Right hindlimb (tissue), 1 donor: ENCODE measurements around the gene SLC9A9.
"Not testable (repeated sequence)": the region's sequence is repeated elsewhere in the genome, so short reads cannot be mapped to it uniquely, and the experiment has no call there.

ENCODE experiments used
- DNase-seq: peaks from one replicate; pipeline ENCODE4 v3.0.0-alpha.2; 2018

The SLC9A9 gene

GRCh38 chr3:143847787-143848631, at the start of gene SLC9A9:
Gene SLC9A9, minus strand, starts transcription at chr3:143848468. Its CDS starts 146 bp downstream, at chr3:143848322.
- peak; percentile 50 for DNase-seq

GRCh38 chr3:143897576-143898295, 49.5 kb upstream of the SLC9A9 start:
- DNase-seq, result no peak

- DNase-seq, result no peak
Observed at GRCh38 chr3:143896486-143896885, 48.2 kb upstream of the SLC9A9 start.

- no peak for DNase-seq
Observed at GRCh38 chr3:143895805-143896204, 47.5 kb upstream of the SLC9A9 start.

GRCh38 chr3:143888846-143889245, 40.6 kb upstream of the SLC9A9 start:
- DNase-seq, result no peak

- DNase-seq, result no peak
Observed at GRCh38 chr3:143888166-143888565, 39.9 kb upstream of the SLC9A9 start.

- no peak for DNase-seq
Observed at GRCh38 chr3:143885780-143886427, 37.6 kb upstream of the SLC9A9 start.

- peak; percentile 56 for DNase-seq
Observed at GRCh38 chr3:143884861-143885260, 36.6 kb upstream of the SLC9A9 start.

GRCh38 chr3:143883151-143883550, 34.9 kb upstream of the SLC9A9 start:
- no peak for DNase-seq

- no peak for DNase-seq
Observed at GRCh38 chr3:143881095-143881494, 32.8 kb upstream of the SLC9A9 start.

GRCh38 chr3:143875546-143875945, 27.3 kb upstream of the SLC9A9 start:
- no peak for DNase-seq

GRCh38 chr3:143873553-143873952, 25.3 kb upstream of the SLC9A9 start:
- not testable (repeated sequence) for DNase-seq

- no peak for DNase-seq
Observed at GRCh38 chr3:143865302-143865701, 17.0 kb upstream of the SLC9A9 start.

- no peak for DNase-seq
Observed at GRCh38 chr3:143859465-143860203, 11.4 kb upstream of the SLC9A9 start.

GRCh38 chr3:143856252-143856970, 8.1 kb upstream of the SLC9A9 start:
- no peak for DNase-seq

- DNase-seq, result no peak
Observed at GRCh38 chr3:143855183-143855582, 6.9 kb upstream of the SLC9A9 start.

GRCh38 chr3:143851331-143852017, 3.2 kb upstream of the SLC9A9 start:
- DNase-seq, result no peak

- no peak for DNase-seq
Observed at GRCh38 chr3:143850877-143851276, 2.6 kb upstream of the SLC9A9 start.

GRCh38 chr3:143849854-143850549, 1.7 kb upstream of the SLC9A9 start:
- no peak for DNase-seq

- DNase-seq, result no peak
Observed at GRCh38 chr3:143848704-143849103, 436 bp upstream of the SLC9A9 start.

GRCh38 chr3:143843587-143843986, 4.7 kb downstream of the SLC9A9 start:
- DNase-seq, result no peak
